ENCODE data around the gene TSPAN9.
A peak's percentile ranks its signal among the peaks of the same experiment; 100 is the strongest.

TSPAN9 gene

GRCh38 chr12:3128498-3129293 is 51.5 kb downstream of the TSPAN9 start:
- DNase-seq: no peak

DNA sequence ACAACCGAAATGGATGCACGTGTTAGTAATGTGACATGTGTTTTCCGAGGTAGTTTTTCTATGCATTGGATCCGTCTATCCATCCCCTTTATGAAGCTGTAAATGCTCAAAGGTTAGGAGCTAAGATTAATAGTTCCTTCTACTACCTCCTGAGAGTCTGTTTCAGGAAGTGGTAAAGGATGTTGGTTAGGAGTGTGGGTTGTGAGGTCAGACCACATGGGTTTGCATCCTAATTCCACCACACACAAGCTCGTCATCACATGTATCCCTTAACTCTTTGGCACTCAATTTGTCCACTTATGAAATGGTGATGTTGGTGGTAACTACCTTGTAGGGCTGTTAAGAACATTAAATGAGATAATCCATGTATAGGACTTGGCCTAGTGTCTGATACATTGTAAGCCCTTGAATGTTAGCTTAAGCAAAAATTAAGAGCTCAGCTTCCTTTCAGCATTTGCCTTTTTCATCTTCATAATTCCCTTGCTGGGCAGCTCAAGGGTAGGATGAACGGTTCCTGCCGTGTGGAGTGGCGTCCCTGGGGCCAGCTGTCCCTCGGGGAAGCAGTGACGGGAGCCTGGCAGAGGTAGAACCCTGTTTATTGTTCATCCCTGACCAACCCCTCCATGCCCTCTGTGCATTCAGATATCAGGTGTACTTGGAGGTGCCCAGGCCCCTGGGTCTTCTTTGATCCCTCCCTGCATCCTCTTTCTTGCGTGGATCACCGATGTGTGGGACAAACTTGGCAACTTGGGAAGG is 52.3 kb downstream of the TSPAN9 start:
- DNase-seq: no peak

- no peak for DNase-seq
Measured at GRCh38 chr12:3130057-3130830, 53.1 kb downstream of the TSPAN9 start.

- no peak for DNase-seq
Measured at GRCh38 chr12:3131129-3131528, 54.0 kb downstream of the TSPAN9 start.

GRCh38 chr12:3132636-3133404 is 55.6 kb downstream of the TSPAN9 start:
- DNase-seq: no peak

GRCh38 chr12:3133405-3133783 is 56.2 kb downstream of the TSPAN9 start:
- no peak for DNase-seq

DNA sequence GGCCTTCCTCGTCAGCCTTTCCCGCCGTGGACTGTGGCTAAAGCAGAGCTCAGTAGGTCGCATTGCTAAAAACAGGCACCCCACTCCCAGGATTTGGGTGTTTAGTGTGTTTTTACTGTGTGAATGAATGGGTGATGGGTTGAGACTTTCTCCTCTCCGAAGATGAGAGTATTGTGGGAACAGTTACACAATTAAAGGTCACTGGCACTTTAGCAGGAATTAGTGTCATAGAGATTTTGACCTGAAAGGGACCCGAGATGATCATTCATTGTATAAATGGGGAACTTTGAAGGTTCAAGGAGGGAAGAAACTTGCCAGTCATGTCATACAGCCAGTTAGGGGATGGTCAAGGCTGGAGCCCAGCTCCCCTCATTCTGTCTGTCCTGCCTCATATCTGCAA is 56.9 kb downstream of the TSPAN9 start:
- no peak for DNase-seq

DNA sequence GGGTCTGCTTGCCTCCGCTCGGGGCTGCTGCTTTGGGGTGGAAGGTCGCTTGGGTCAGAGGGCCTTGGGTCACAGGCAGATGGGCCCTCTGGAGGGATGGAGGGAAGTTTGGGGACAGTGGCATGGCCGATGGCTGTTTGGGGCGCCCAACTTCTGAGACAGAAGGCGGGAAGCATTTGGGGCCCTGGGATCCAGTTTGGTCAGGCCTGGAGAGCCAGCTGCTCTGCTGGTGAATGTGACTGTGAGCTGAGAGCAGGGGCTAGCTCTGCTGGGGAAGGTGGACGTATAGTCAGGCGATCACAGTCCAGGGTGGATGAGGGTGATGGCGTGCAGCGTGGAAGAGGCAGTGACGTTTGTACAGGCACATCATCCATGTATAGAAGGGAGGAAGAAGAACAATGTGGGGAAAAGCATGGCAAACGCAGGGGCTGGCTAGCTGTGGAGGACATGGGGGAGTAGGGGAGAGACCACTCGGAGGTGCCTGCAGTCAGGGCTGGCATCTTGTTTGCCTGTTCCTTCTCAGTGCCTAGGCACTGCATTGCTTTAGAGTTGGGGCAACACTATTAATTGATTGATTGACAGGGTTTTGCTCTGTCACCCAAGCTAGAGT is 57.5 kb downstream of the TSPAN9 start:
- no peak for DNase-seq

DNA sequence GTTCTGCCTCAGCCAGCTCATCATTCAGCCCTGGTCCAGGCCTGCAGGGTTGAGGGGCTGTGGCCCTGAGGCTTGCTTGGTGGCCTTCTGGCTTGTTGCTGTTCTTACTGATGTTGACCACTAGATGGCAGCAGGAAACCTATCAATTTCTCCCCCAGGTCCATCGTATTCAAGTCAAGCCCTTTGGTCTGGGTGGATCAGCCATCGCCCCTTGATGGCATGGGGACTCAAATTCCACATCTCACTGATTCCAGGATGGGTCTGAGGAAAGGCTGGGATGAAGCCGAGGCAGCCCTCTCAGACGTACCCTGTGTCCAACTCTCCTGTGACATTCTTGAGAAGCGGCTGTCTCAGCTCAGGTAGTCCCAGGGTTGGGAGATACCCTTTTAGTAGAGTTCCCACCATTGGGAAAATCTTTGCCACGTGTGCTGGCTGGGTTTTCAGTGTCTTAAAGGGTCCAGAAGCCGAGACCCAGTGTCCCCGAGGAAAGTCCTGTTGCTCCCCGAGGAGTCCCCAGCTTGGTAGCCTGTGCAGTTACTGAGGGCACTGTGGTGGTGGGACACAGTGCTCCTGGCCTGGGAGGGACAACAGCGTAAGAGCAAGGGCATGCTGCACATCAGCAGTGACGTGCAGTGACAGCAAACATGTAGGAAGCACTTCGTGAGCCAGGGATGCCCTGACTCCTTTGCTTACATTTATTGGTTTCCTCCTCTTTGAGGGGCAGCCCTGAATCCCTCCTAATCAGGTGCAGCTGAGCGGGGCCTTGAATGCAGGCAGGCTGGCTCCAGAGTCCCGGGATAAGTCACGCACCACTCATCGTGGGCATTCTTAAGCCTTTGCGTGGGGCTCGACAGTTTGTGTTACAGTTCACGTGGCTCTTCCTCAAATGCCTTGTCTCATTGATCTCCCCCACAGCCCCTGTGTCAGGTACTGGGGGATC is 58.6 kb downstream of the TSPAN9 start:
- DNase-seq: peak; percentile 42

DNA sequence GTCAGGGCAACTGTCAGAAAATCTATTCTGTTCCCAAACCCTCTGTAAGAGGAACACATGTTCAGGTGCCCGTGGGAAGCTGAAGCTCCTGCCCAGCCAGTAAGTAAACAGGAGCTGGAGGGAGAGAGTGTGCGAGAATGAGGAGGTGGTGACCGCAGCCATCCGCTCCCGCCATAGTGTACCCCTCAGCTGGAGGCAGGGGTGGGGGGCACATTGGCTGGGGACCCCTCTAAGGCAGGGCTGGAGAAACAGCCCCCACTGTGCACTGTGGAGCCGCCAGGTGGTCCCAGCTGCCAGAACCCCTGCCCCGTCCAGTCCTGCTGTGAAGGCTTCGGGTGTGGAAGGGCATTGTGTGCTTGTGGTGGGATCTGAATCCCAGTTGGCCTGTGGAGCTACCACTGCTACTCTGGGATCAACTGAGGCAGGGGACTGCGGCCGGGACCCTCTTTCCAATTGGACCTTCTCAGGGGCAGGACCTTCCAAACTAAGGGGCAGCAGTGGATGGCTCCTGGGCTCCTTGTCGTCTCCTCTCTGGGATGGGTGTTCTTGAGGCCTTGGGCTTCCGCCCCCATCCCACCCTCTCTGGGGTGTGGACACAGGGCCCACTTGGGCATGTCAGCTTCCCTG is 59.6 kb downstream of the TSPAN9 start:
- DNase-seq: no peak

- DNase-seq: no peak
Measured at GRCh38 chr12:3137268-3137781, 60.1 kb downstream of the TSPAN9 start.

GRCh38 chr12:3137814-3138445 is 60.8 kb downstream of the TSPAN9 start:
- DNase-seq: no peak

DNA sequence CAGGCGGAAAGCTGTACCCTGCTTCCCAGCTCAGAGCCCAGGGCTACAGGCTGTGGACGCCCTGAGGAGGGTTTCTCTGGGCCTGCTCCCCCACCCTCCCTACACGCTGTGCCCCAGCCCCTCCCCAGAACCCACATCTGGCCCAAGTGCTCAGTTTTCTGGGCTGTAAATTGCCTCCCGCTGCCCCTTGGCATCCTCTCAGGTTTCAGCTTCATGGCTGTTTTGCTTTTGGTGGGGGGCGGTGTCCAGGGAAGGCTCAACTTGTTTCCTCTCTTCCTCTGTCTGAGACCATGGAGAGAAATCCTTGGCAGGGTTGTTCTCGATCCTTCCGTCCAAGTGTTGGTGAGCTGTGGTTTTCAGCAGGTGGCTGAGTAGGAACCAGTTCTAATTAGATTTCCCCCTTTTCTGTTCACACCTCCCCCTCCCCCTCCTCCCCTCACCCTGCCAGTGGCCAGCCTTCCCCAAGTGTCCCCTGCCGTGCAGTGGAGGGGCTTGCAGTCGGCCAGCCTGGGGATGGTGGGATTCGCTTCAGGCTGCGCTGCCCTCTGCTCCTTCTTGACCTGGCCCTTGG is 61.8 kb downstream of the TSPAN9 start:
- DNase-seq: no peak

DNA sequence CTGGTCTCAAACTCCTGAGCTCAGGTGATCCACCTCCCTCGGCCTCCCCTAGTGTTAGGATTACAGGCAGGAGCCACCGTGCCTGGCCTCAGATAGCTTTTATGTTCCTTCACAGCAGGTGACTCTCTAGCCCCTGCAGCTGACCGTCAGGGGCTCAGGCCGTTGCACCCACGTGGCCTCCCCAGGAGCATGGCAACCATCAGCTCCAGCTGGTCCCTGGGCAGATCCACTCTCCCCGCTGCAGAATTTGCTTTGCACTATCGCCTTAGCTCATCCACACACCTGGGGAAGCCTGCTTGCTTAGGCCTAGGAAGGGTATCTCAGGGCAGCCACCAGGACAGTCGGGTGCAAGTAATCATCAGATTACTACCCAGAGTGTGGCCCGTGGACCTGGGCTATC is 62.6 kb downstream of the TSPAN9 start:
- DNase-seq: no peak

- no peak for DNase-seq
Measured at GRCh38 chr12:3140284-3140683, 63.1 kb downstream of the TSPAN9 start.

DNA sequence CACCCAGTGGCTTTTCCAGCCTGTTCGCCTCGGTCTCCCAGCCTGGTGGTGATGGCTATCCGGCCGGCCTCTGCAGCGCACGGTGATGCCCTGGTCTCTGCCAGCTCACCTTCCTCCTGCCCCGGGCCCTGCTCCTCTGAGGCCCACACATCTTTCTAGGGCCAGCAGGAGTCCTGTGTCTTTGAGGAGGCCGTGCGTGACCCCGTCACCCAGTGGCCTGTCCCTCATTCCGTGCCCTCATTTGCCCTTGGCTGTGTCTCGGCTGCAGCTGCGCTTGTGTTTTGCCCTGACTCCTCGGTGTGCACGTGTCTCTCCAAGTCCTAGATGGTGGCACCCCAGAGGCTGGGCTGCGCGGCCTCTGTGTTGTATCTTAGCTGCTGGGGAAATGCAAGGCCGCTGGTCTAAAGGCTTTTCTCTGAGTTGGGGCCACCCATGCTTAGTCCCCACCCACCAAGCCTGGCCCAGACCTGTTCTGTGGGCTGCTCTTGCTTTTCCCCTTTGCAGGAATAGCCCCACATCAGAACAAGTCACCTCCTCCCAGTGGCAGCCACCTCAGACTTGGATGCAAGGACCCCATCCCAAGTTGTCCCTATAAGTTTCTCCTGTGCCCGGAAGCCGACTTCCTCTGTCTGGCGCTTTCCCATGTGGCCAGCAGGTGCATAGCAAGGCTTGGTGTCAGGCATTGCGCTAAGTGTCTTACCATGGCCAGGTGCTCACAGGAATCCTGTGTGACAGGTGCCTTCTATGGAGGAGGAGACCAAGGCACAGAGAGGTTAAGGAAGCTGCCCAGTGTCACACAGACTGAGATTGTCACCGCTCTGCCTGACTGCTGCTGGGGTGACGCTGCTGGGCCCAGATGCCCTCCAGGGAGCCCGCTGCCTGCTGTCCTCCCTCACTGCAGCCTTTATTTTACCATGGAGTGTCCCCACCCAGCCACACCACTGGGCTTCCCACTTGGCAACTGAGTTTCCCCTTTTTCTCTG is 64.5 kb downstream of the TSPAN9 start:
- DNase-seq: no peak

DNA sequence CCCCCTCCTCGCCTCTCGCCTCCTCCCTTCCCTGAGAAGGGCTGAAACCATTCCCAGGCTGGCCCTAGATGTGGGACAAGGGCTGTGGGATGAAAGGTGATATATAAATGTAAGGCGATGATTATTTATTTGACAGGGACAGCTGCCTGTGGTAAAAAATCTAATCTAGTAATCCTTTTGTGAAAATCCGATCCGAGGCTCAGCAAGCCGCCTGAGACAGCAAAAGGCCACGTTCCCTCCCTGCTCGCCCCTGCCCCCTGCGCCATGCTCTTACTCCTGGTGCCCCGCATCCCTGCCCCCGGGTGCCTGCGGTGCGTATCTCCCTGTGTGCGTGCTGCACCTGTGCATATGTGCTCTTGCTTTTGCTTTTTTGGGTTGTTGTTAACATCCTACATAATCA is 65.2 kb downstream of the TSPAN9 start:
- no peak for DNase-seq

DNA sequence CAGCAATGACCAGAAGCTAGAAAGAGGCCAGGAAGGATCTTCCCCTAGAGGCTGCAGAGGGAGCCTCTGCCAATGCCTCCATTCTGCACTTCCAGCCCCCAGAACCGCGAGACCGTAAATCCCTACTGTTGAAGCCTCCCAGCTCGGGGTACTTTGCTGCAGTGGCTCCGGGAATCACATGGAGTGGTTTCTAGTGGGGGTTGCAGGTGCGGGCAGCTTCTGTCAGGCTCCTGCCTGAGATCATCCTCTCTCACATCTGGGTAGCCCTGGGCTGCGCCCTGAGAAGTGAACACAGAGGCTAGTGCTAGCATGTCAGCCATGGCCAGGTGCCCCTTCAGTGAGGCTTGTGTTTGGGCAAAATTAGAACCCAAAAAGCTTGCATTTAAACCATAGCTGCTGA is 67.3 kb downstream of the TSPAN9 start:
- no peak for DNase-seq

Data from amniotic stem cell (primary cell).